ENCODE measurements around the gene LTBP4.
A peak's percentile ranks its signal among the peaks of the same experiment; 100 is the strongest.

Gene LTBP4

GRCh38 chr19:40603389-40604170, 2.4 kb downstream of the LTBP4 start:
- Histone ChIP-seq H3K9me2 (replicated peaks; ENCODE audit: control insufficient read depth, low read length) (no peaks in the 10 kb centered on the region), H3K36me3 (ENCODE audit: control insufficient read depth, low read length) (no peaks in the 10 kb centered on the region), H3K27ac (ENCODE audit: low read depth, low read length) (no peak overlapping the region), H3K79me2 (ENCODE audit: control insufficient read depth, low read length) (no peaks in the 10 kb centered on the region), H3K4me2 (ENCODE audit: low read length) (peak overlapping the region; percentile 90), H3F3A (ENCODE audit: control insufficient read depth, insufficient read depth) (peaks cover 18% of the 10 kb centered on the region), H3K27me3 (ENCODE audit: control insufficient read depth, low read length) (peaks cover 40% of the 10 kb centered on the region), H3K9me3 (ENCODE audit: control insufficient read depth, insufficient read depth, low read length) (no peaks in the 10 kb centered on the region), H4K20me1 (ENCODE audit: control insufficient read depth, insufficient read depth, low read depth, low read length) (peaks cover 8% of the 10 kb centered on the region; the same call in 1 of the 2 replicates), H3K4me3 (ENCODE audit: low read length) (peak overlapping the region; percentile 63), H3K4me1 (ENCODE audit: control insufficient read depth, low read length) (peaks cover 73% of the 10 kb centered on the region)
- TF ChIP-seq EZH2phosphoT487 (IDR thresholded peaks at IDR 0.05; ENCODE audit: borderline replicate concordance, low read length) (no peak), CTCF (IDR thresholded peaks at IDR 0.05; ENCODE audit: low read depth, low read length, poor library complexity, severe bottlenecking) (no peak)

- H3K27ac ChIP-seq (ENCODE audit: low read depth, low read length), result no peak overlapping the region
- TF ChIP-seq CTCF (IDR thresholded peaks at IDR 0.05; ENCODE audit: low read depth, low read length, poor library complexity, severe bottlenecking), result no peak
- no peak for TF ChIP-seq EZH2phosphoT487 (IDR thresholded peaks at IDR 0.05; ENCODE audit: borderline replicate concordance, low read length)
- H3F3A ChIP-seq (ENCODE audit: control insufficient read depth, insufficient read depth), result peaks cover 18% of the 10 kb centered on the region
- H3K4me1 ChIP-seq (ENCODE audit: control insufficient read depth, low read length), result peaks cover 72% of the 10 kb centered on the region
- peaks cover 35% of the 10 kb centered on the region for H3K27me3 ChIP-seq (ENCODE audit: control insufficient read depth, low read length)
- H3K4me3 ChIP-seq (ENCODE audit: low read length), result peak overlapping the region; percentile 63
- peaks cover 6% of the 10 kb centered on the region; the same call in 1 of the 2 replicates for H4K20me1 ChIP-seq (ENCODE audit: control insufficient read depth, insufficient read depth, low read depth, low read length)
- no peaks in the 10 kb centered on the region for H3K36me3 ChIP-seq (ENCODE audit: control insufficient read depth, low read length)
- H3K4me2 ChIP-seq (ENCODE audit: low read length), result peak overlapping the region; percentile 90
- H3K9me2 ChIP-seq (replicated peaks; ENCODE audit: control insufficient read depth, low read length), result no peaks in the 10 kb centered on the region
- H3K9me3 ChIP-seq (ENCODE audit: control insufficient read depth, insufficient read depth, low read length), result no peaks in the 10 kb centered on the region
- no peaks in the 10 kb centered on the region for H3K79me2 ChIP-seq (ENCODE audit: control insufficient read depth, low read length)
Measured at GRCh38 chr19:40604171-40604646, 3.0 kb downstream of the LTBP4 start.

- Histone ChIP-seq H3K9me2 (replicated peaks; ENCODE audit: control insufficient read depth, low read length) (no peaks in the 10 kb centered on the region), H3K4me1 (ENCODE audit: control insufficient read depth, low read length) (peaks cover 72% of the 10 kb centered on the region), H3K4me2 (ENCODE audit: low read length) (peak overlapping the region; percentile 90), H3F3A (ENCODE audit: control insufficient read depth, insufficient read depth) (peaks cover 15% of the 10 kb centered on the region), H3K9me3 (ENCODE audit: control insufficient read depth, insufficient read depth, low read length) (no peaks in the 10 kb centered on the region), H3K27ac (ENCODE audit: low read depth, low read length) (no peak overlapping the region), H3K27me3 (ENCODE audit: control insufficient read depth, low read length) (peaks cover 30% of the 10 kb centered on the region), H3K4me3 (ENCODE audit: low read length) (peak overlapping the region; percentile 71), H3K79me2 (ENCODE audit: control insufficient read depth, low read length) (no peaks in the 10 kb centered on the region), H4K20me1 (ENCODE audit: control insufficient read depth, insufficient read depth, low read depth, low read length) (peaks cover 6% of the 10 kb centered on the region; the same call in 1 of the 2 replicates), H3K36me3 (ENCODE audit: control insufficient read depth, low read length) (no peaks in the 10 kb centered on the region)
- no peak for TF ChIP-seq CTCF (IDR thresholded peaks at IDR 0.05; ENCODE audit: low read depth, low read length, poor library complexity, severe bottlenecking)
- TF ChIP-seq EZH2phosphoT487 (IDR thresholded peaks at IDR 0.05; ENCODE audit: borderline replicate concordance, low read length), result no peak
Measured at GRCh38 chr19:40604647-40605215, 3.6 kb downstream of the LTBP4 start.
